MV-4-11 (cell line): ENCODE measurements around the gene TBC1D14.
A peak's percentile ranks its signal among the peaks of the same experiment; 100 is the strongest.
"Not testable (repeated sequence)": the region's sequence is repeated elsewhere in the genome, so short reads cannot be mapped to it uniquely, and the experiment has no call there.

Source experiments
- DNase-seq: peaks from one replicate; lab custom pipeline; 2025; lab: John Stamatoyannopoulos, UW

The TBC1D14 gene

DNA sequence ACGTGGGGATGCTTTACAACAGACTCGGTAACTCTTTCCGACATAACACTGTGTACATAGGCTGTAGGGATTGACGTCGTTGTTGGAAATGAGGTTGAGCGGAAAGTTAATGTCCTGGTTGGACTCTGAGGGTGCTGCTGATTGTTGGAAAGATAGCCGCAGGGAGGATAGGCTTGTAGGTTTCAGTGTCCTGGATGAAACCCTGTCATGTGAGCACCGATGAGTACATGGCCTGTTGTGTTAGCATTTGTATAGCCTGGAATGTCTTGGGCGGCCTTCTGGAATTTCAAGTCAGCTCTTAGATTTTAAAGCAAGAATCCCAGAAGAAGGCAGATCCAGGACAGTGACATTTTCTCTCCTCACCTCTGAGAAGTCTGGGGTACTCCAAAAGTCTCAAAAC is 63.3 kb downstream of the TBC1D14 start:
- no peak for DNase-seq

DNA sequence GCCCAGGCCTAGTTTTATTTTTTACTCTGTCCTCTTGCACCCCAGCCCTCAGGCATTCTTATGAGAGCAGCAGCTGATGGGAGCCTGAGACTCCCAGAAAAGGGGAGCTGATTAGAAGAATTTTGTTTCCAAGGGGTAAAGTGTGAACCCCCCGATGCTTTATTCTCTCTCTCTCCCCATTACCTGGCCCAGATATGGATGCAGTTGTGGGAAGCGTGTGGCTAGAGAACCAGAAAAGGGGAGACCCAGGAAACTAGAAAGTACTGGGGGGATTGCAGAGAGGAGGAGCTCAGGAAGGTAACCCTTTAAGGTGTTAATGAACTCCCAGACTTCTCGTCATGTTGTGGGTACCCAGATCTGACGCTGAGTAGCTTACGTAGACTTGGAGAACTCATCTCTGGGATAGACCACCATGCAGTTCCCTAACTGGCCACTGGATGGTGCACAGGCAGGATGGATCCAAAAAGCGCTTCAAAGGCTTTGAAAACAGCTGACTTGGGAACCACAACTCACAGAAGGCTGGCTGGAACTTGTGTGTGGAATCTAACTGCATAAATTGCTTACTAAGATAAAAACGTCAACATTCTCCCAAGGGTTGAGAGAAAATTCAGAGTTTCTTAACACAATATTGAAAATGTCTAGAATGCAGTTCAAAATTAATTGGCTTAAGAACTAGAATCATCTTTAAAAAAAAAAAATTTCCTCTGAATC is 64.7 kb downstream of the TBC1D14 start:
- DNase-seq = peak; percentile 76

DNA sequence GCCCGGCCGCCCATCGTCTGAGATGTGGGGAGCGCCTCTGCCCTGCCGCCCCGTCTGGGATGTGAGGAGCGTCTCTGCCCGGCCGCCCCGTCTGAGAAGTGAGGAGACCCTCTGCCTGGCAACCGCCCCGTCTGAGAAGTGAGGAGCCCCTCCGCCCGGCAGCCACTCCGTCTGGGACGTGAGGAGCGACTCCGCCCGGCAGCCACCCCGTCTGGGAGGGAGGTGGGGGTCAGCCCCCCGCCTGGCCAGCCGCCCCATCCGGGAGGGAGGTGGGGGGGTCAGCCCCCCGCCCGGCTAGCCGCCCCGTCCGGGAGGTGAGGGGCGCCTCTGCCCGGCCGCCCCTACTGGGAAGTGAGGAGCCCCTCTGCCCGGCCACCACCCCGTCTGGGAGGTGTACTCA is 68.2 kb downstream of the TBC1D14 start:
- not testable (repeated sequence) for DNase-seq

DNA sequence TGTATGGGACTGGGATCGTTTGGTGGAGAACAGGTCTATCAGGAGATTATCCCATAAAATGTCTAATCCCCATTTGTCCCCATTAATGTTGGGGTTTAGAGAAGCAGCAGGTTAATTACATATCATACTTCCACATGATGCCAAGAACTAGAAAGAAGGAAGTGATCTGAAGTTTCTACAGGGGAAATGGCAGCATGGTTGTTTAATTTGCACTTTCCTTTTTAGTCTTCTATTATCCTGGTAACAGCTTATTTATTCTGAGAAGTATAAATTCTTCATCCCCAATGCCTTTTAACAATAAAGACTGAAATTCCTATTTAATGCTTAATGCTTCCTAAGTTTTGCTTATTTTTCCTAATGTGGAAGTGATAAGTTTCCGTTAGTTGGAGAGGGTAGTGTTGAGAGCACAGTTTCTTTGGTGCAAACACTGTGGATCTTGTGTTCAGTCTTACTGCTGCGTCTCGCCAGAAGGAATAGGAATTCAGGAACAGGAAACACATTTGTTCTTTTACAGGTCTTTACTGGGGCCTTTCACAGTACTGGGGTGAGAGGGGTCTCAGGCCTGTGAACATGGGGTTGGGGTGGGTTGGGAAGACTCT is 74.0 kb downstream of the TBC1D14 start:
- peak; percentile 53 for DNase-seq

DNA sequence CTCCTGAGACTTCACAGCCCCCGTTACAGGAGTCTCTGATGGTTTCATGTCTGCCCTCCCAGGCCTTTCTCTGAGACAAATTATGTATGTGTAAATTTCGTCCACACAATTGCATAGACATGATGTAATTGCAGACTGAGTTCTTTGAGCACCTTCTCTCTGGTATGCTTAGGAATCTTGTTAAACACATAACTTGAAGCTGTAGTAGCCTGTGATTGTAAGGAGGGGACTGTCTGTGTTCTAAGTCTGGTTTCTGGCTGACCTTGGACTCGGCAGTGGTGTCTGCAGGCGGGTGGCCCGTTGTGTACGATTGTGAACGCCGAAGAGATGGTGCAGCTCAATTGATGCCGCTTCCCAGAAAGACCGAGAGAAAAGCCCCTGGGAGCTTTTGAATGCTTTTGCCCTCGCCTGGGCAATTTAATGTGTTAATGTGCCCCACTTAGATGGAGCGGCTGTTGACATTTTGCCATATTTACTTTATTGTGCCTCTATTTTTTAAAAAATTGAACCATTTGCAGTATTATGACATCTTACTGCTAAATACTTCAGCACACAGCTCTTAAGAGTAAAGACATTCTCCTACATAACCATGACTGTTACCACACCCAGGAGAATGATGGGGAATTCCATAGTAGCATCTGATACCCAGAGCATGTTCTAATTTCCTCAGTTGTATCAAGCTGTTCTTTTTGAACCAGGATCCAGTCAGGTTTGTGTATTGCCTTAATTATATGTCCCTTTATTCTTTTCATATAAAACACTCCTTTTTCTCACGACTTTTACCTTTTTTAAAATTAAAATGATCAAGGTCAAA is 75.2 kb downstream of the TBC1D14 start:
- DNase-seq = no peak

DNA sequence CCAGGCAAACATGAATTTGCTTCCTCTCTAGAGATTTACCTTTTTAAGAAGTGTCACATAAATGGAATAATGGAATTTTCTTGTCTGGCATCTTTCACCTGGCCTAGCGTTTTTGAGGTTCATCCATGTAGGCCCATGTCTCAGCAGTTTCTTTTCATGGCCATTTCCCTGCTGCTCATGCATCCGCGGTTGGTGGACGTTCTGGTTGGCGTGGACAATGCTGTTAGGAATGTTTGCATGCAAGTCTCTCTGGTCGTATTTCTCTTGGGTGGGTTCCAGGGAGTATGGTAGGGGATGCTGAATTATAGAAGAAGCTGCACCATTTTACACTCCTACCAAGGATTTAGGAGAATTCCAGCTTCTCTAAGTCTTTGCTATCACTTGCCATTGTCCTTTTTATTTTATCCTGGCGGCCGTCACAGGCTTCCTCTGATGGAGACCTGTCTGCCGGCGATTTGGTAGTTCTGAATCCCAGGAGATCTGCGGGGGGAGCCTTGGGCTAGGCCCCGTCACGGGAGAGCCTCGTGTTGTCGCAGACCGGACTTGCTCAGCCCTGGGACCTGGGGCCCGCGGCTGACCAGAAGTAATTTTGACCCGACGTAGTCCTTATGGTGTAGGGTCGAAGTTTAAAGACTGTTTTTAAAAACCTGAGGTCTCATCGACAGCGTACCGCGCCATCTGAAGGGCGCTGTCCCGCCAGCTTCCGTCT is 76.6 kb downstream of the TBC1D14 start:
- peak; percentile 43 for DNase-seq

DNA sequence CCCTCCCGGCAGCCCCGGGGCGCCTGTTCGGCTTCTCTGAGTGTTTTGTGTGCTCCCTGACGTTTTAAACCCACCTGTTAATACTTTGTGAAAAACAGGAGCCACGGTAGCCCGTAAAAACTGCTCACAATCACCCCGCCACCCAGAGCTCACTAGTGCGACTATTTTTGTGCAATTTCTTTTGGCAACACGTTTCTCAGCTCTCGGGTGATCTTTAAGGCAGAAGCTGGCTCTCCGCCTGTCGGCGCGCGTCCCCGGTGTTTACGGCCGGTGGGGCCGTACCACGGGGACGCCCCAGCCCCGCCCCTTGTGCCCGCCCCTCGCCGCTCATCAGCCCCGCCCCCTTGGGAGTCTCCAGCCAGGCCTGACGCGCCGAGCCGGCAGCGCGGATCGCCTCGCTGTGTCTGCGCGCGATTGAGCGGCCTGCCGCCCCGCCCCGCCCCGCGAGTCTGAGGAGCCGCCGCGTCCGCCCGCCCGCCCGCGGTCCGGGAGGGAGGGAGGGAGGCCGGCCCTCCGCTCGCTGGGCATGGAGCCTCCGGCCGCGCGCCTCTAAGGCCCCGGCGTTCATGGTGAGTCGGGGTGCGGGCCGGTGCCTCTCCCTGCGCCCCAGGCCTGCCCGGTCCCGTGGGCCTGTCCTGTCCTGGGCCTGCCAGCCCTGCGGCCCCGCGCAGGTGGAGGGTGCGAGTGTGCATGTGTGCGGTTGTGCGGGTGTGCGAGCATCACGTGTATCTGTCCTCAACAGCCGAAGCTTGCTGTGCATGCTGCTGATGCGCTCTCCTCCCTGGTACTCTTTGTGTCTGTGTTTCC is 77.4 kb downstream of the TBC1D14 start:
- peak; percentile 80 for DNase-seq

DNA sequence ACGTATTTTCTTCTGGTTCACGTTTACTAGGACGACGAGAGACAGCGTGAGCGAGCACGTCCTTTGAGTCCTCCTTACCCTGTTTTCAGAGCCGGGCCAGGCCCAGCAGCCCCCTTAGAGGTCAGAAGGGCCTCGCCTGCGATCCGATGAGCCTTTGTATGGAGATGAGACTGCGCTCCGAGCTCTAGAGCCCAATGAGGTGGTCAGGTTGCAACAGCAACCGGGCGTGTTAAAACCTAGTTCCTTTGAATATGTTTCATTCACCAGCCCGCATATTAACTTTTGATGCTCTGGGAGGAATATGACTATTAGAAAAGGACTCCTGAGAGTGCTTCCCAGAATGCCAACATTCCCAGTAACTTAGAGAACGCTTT is 77.9 kb downstream of the TBC1D14 start:
- DNase-seq = no peak

DNA sequence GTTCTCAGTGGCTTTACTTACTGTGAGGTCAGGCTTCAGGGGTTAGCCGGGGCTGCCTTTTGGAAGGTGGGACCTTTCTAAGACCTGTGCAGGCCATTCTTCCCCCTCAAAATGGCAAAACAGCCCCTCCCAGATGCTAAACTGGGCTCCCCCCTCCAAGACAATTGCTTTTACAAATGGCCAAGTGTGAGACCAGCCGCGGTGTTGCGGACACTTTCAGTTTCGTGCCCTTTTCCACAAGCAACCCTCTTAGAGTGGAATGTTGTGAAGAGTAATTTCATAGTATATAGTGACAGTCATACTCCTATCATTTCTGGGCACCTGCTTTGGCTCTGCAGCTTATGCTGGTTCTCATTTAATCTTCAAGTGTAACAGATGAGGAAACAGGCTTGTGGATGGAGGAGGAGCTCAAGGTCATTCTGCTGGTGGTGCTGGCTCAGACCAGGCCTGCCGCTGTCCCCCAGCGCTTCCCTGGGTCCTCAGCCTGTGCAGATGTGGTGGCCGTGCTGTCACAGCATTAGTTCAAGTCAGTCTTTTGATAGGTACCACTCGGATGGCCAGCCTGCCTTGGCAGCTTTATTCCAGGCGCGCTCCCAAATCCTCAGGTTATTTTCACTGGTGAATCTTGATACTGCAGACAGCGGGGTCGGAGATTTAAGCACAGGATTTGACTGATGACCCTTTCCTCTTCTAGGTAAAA is 78.5 kb downstream of the TBC1D14 start:
- DNase-seq = no peak

DNA sequence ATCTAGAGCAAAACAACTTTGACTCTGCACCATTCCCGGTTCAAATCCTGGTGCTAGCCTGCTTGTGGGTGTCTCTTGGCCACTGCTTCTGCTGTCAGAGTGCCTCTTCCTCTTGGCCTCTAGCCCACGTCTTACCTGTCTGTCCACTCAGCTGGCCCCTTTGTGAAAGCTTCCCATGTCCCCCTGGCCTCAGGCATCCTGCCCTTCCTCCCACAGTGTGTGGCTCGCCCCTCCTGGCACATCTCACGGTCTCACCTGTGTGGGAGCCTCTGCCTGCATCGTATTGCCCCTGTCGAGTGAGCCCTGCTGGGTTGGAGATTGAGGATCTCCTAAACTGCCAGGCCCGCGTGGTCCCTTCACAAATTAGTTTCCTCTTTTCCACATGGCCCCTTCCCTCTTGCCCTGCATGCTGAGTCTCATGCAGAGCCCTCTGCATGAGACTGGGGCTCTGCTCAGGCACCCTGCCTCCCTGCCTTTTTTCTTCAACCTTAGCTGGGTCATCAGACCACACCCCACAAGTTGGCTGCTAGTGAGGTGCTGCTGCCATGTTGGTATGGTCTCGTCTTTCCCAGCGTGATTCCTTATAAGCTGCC is 79.8 kb downstream of the TBC1D14 start:
- no peak for DNase-seq

DNA sequence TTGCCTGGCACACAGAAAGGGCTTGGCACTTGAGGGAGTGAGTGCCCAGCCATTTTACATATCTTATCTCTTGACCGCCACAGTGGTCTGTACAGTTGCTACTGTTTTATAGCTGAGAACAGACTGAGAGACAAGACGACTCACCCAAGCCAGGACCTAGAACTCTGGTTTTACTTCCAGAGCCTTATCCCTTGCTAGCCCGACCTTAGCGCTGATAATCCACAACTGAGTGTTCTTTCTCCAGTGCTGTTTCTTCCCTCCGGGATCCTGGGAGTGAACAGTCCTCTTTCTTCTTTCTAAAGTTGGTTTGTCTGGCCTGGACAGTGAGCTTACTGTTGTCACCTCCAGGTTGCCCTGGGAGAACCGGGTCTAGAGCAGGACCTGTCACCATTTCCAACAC is 81.0 kb downstream of the TBC1D14 start:
- DNase-seq = no peak

DNA sequence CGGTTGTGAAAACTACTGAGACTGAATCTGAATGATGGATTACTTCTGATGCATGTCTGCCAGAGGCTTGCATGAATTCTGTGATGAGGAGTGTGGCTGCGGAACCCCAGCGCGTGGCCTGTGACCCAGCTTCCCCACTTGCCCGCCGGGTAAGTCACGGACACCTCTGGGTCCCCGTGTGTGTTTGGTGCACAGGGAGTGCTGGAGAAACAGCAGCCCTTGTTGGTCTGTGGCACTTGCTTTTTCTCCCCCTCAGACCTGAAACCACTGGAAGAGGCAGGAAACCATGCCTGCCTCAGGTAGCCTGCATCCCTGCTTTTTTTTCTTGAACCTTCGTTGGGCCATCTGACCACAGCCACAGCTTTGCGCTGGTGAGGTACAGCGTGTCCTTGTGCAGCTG is 81.6 kb downstream of the TBC1D14 start:
- no peak for DNase-seq

DNA sequence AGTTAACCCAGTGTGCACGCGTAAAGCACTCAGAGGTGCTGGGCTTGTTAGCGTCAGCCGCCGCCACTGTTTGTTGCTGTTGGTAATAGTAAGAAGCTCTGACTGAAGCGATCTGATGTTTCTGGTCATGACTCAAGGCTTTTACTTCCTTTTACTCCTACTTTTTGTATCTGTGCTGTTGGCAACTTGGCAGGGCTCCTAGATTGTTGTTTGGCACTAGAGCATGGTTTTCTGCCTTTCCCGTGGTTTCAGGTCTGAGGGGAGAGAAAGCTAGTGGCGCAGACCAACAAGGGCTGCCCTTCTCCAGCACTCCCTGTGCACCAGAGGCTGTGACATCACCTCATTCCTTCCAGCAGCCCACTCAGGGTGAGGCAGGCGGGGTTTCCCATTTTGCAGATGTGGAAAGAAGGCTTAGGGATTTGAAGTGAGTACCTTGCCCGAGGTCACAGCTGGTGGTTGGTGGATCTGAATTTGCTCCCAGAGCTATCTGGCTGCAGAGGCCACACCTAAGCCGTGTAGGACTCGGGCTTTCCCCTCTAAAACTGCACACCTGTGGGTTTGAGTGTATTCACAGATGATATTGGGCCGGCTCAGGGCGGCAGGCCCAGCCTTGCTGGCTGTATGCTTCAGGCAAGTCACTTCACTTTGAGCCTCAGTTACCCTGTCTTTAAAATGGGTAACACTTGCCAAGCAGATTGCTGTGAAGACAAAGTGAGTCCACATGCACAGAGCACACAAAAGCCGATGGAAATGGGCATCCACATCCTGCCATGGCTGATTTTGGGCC is 82.3 kb downstream of the TBC1D14 start:
- peak; percentile 81 for DNase-seq

DNA sequence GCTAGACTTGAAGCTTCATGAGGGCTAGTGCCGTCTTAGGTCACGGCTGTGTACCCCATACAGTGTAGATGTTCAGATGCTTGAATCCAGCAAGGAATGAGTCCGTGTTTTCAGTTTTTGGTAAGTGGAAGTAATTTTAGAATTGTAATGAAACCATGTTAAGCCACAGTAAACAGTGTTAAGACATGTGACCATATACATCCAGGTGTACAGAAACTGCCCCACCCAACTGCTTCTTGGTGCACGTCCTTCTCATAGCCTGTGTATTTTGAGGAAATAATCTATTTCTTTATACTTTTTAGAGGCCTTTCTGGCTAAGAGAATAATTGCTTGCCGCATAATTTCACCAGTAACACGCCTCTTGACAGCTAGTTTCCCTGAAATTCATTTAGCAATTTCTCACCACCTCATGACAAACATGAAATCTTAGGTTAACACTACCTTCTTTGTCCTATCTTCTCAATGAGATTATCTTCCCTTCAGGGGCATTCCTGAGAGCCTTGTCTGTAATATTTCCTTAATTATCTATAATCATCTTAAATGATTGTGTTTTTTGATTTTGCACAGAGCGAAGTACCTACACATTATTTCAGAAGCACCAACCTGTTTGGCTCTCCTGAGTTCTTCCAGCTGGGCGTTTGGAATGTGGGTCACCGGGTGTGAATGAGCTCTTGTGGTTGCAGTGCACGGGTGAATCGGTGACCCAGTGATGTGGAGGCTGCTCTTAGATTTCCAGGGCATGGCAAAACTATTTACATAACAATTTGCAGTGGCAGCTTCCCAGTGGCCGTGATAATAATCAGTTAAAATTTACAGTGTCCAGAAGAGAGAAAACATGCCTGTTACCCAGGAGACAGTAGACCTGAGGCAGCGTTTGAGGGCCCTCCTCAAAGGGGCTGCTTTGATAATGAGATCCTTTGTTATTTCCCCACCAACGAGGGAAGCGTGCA is 83.4 kb downstream of the TBC1D14 start:
- DNase-seq = no peak

DNA sequence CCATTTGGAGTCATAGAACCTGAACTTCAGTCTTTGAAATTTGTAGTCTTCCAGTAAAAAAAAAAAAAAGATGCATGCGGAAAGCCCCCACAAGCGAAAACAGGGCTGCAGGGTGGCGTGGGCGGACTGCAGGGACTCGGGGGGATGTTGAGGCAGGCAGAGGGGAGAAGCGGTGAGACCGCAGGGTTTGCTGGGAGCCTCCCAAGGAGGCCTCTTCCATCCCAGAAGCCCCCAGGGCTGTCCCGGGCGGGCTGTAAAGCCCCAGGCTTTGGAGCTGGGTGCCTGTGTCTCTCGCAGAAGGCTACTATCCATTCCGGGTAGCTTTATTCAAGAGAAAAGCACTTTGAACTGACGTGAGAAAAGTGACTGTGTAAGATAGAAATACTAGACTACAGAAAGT is 86.9 kb downstream of the TBC1D14 start:
- DNase-seq = no peak

DNA sequence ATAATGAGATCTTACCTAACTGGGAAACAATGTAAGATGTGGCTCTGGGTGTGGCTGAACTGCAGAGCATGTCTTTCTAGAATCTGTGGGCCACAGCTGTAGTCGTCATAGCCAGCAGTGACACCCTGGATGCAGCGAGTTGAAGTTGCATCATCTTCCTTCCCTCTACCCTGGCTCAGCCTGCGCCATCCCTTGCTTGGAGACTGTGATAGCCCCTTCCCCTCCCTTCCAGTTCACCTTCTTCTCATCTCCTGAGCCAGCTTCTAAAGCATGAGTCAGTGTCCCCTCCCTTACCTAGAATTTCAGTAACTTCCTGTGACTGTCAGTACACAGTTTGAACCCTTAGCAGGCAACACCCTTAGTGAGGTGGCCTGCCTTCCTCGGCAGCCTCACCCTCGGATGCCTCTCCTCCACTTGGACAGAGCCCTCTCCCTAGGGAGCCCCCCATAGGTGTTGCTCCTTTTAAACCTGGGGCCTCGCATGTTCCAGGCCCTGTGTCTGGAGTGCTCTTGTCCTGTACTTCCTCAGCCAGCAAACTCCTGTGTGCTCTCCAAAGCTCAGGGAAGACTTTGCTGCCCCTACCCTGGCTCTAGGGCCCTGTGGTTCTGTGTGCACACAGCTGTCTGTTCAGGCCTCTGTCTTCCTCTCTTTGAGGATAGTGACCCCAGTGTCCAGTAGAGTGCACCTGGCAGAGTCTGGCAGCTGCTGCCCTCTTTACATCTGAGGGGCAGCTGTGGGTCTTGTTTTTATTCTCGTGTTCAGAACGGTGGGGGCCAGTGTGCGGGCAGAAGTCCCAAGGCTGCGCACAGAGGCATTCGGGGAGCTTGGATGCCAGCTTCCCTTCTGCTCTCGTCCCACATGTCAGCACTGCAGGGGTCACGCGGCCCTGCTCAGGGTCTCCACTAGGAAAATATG is 89.8 kb downstream of the TBC1D14 start:
- DNase-seq = peak; percentile 40

DNA sequence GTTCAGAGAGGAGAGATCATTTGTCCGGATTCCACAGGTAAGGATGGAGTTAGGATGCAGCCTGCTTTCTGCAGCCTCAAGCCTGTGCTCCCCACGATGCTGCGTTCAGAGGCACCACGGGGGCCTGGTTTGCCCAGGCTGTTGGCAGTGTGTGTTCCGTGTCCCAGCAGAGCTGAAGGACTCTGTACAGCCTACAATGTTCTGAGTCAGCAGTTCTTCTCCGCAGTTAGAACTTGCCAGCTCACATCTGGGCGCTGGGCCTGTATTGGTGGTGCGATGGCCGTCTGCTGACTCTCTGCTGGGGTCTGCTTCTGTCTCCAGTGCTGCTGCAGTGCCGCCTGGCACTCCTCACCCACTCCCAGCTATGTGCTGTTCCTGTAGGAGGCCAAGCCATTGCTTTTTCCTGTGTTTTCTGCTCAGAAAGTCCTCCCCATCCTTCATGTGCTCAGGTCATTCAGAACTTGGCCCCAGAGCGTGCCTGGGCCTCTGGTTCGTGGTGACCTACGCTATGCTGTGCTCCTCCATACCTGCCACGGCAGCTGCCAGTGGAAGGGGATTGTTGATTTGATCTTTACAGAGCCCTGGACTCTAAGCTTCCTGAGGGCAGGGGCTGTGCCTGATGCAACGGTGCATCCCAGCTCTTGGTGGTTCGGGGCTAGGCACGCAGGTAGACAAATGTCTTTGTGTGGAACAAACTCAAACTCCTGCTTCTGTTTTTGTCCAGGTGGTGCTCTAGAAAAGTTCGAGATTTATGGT is 91.0 kb downstream of the TBC1D14 start:
- DNase-seq = no peak
